Stimulated activated CD4-positive, alpha-beta T cell treated with anti-CD3 and anti-CD28 coated beads, Interleukin-12 subunit alpha, Interleukin-12 subunit beta, amount 100 ng/mL, for 24 hours (primary cell): ENCODE data around the gene ACOT4.
A peak's percentile ranks its signal among the peaks of the same experiment; 100 is the strongest.
"Not testable (repeated sequence)": the region's sequence is repeated elsewhere in the genome, so short reads cannot be mapped to it uniquely, and the experiment has no call there.

Experiments used
- DNase-seq, 2 experiments: peaks; one replicate each; pipeline ENCODE4 v3.0.0-alpha.2; 2020; ENCODE audit warnings: low read depth in 2 of 2

The ACOT4 gene

GRCh38 chr14:73633116-73634010, 41.7 kb downstream of the ACOT4 start:
- DNase-seq, result peak; percentile 36 to 45

GRCh38 chr14:73634011-73634833, 42.5 kb downstream of the ACOT4 start:
- peak in 1 of 2 experiments; percentile 6 for DNase-seq

- DNase-seq, result not testable (repeated sequence)
Measured at GRCh38 chr14:73636355-73636754, 44.7 kb downstream of the ACOT4 start.

DNA sequence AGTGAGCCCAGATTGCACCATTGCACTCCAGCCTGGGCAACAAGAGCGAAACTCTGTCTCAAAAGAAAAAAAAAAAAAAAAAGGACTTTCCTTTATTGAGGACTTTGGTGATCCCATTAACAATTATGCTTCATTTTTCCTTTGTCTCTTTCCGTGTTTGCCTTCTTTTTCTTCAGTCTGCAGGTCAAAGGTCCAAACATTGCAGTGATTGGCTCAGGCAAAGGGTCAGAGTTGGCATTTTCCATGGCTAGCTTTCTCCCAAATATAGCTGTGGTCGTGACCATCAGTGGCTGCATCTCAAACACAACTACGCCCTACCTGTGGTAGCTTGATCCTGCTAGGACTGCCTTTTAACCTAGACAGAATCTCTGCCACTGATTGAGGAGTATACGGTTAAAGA, 46.2 kb downstream of the ACOT4 start:
- DNase-seq, result no peak

GRCh38 chr14:73640796-73641365, 49.2 kb downstream of the ACOT4 start:
- no peak for DNase-seq

GRCh38 chr14:73644531-73645247, 53.0 kb downstream of the ACOT4 start, which contains the start of gene DNAL1:
TSS of gene DNAL1 (plus strand) at chr14:73644986. CDS start at chr14:73645040, 54 bp downstream.
- peak; percentile 76 to 87 for DNase-seq

GRCh38 chr14:73645248-73645610, 53.6 kb downstream of the ACOT4 start:
- DNase-seq, result no peak
